Measurements from ENCODE around the gene ID2. TPM values are rescaled to one million over a fixed set of nuclear protein-coding genes. Genes with fewer than 3 reads are reported as not detected.

The ID2 gene
- total RNA-seq, 1 experiment from 2014 or later: 48.6 TPM

DNA sequence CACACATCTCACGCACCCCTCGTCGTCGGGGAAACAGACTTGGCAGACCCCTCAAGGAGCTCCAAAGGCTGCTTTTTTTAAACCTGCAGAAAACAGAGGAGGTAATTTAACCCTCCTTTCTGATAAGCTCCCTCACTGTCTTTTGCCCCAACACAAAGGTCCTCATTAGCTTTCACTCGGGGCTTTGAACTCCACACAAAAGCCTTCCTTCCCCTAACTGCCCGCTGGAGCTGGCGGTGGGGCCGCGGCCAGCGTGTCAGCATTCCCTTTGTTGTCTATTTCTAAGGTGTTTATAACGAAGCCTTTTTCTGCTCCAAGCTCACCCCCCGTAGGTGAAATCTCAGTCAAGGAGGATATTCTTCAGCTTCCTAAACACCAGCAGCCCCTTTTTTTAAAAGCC, 43.5 kb upstream of the ID2 start:
- no peaks in the 10 kb centered on the region for H3K9me3 ChIP-seq (ENCODE audit: control insufficient read depth, low read depth, low read length)
- H4K91ac ChIP-seq (ENCODE audit: insufficient read length, low read depth, low read length): no peak overlapping the region
- peak overlapping the region; percentile 34 for H3K4me2 ChIP-seq (ENCODE audit: insufficient read depth, insufficient read length, low read length)
- no peak overlapping the region for H4K5ac ChIP-seq (ENCODE audit: insufficient read length, low read depth, low read length)
- H3K14ac ChIP-seq (ENCODE audit: insufficient read depth, low read length): peak overlapping the region; percentile 11; the same call in 1 of the 2 replicates
- H3K23ac ChIP-seq (ENCODE audit: insufficient read length, low read depth, low read length): no peak overlapping the region
- no peak overlapping the region for H2AK5ac ChIP-seq (ENCODE audit: insufficient read length, low read length)
- H3T11ph ChIP-seq (ENCODE audit: low read length): no peak overlapping the region
- H3K4me1 ChIP-seq (ENCODE audit: insufficient read depth, low read length): peaks cover 17% of the 10 kb centered on the region
- no peak overlapping the region for H3K27ac ChIP-seq (ENCODE audit: insufficient read length, low read depth, low read length)
- H3K9ac ChIP-seq (ENCODE audit: extremely low read depth, insufficient read length, low read length): no peak overlapping the region
- Mint-ChIP-seq H3K36me3 (ENCODE audit: insufficient read depth in 1 of 3, low read depth in 3 of 3) (no peaks in the 10 kb centered on the region; a peak in 1 of 7 replicates), H3K27me3 (ENCODE audit: low read depth) (peaks cover 26% of the 10 kb centered on the region), H3K4me1 (peaks cover 77 to 82% of the 10 kb centered on the region in 2 experiments), H3K9me3 (no peaks in the 10 kb centered on the region; a peak in 1 of 5 replicates), H3K4me3 (peak overlapping the region in 1 of 2 experiments; percentile 53; a peak in 2 of 5 replicates), H3K27ac (peak overlapping the region in 1 of 3 experiments; percentile 91; a peak in 2 of 7 replicates)
- no peak overlapping the region for H2BK20ac ChIP-seq (ENCODE audit: low read depth, low read length, poor library complexity, severe bottlenecking)
- H3K79me1 ChIP-seq (ENCODE audit: insufficient read depth, low read depth, low read length, poor library complexity, severe bottlenecking): no peaks in the 10 kb centered on the region
- no peak for TF ChIP-seq CTCF (conservative IDR thresholded peaks at IDR 0.05)
- DNase-seq: no peak
- H3K27me3 ChIP-seq (ENCODE audit: insufficient read depth, low read length): no peaks in the 10 kb centered on the region; the same call in 1 of the 2 replicates
- no CpG with 5 or more reads among the region's 12 CpGs for WGBS (ENCODE audit: extremely low coverage, insufficient read length, low lambda C conversion rate)
- H2BK5ac ChIP-seq (ENCODE audit: insufficient read length, low read length): no peak overlapping the region
- H3K18ac ChIP-seq (ENCODE audit: insufficient read length, low read depth, low read length): peak overlapping the region; percentile 45
- no peak overlapping the region for H3K56ac ChIP-seq (ENCODE audit: insufficient read length, low read depth, low read length)
- H2AFZ ChIP-seq (ENCODE audit: low read length): no peak overlapping the region
- H3K4ac ChIP-seq (ENCODE audit: low read depth, low read length): no peak overlapping the region
- H2BK120ac ChIP-seq (ENCODE audit: low read depth, low read length, poor library complexity, severe bottlenecking): no peak overlapping the region
- no peak overlapping the region for H4K8ac ChIP-seq (replicated peaks; ENCODE audit: insufficient read length, low read depth, low read length)
- no peak overlapping the region for H2BK12ac ChIP-seq (ENCODE audit: insufficient read length, low read depth, low read length)
- H4K20me1 ChIP-seq (ENCODE audit: control insufficient read depth, insufficient read depth, insufficient read length): no peaks in the 10 kb centered on the region
- H3K79me2 ChIP-seq (ENCODE audit: insufficient read depth, low read length): no peaks in the 10 kb centered on the region
- peaks cover 4% of the 10 kb centered on the region for H3K23me2 ChIP-seq (ENCODE audit: insufficient read length, low read depth, low read length, poor library complexity, severe bottlenecking)
- H2BK15ac ChIP-seq (ENCODE audit: low read depth, low read length): no peak overlapping the region
